GM23338 (cell line): Measurements from ENCODE around the gene PJA2. TPM values are rescaled to one million over a fixed set of nuclear protein-coding genes. Genes with fewer than 3 reads are reported as not detected.

ENCODE experiments used
- ATAC-seq: fragments of 200-7000 bp; cut with Tn5 transposase; 3 replicates; pipeline ENCODE4 v1.9.1; 2020
- DNase-seq: peaks from one replicate; pipeline ENCODE4 v3.0.0-alpha.2; 2015; ENCODE audit warnings: low spot score
- H2AFZ ChIP-seq: fragments of 200-600 bp; sonication (generic); 2 replicates; pipeline ENCODE4 v1.8.0; 2016; ENCODE audit warnings: antibody characterized with exemption, mild to moderate bottlenecking, moderate library complexity
- H3F3A ChIP-seq: fragments of 200-600 bp; sonication (generic); replicated peaks from 2 replicates; pipeline ENCODE4 v1.8.0; 2017; ENCODE audit warnings: antibody characterized with exemption, mixed run types, low read depth
- H3K27ac ChIP-seq: fragments of 200-600 bp; sonication (generic); 2 replicates; pipeline ENCODE4 v1.6.1; 2016; ENCODE audit warnings: low read depth
- H3K27me3 ChIP-seq: fragments of 200-600 bp; sonication (generic); 2 replicates; pipeline ENCODE4 v1.8.0; 2016; ENCODE audit warnings: mild to moderate bottlenecking, mixed run types, moderate library complexity; ENCODE audit not compliant: insufficient read depth
- H3K36me3 ChIP-seq: fragments of 200-600 bp; sonication (generic); 2 replicates; pipeline ENCODE4 v1.8.0; 2016; ENCODE audit warnings: mild to moderate bottlenecking; ENCODE audit not compliant: insufficient read depth
- H3K4me1 ChIP-seq: fragments of 200-600 bp; sonication (generic); 2 replicates; pipeline ENCODE4 v1.8.0; 2016; ENCODE audit warnings: mild to moderate bottlenecking, moderate library complexity; ENCODE audit not compliant: insufficient read depth
- H3K4me2 ChIP-seq: fragments of 200-600 bp; sonication (generic); 2 replicates; pipeline ENCODE4 v1.7.1; 2017; ENCODE audit warnings: mixed run types
- H3K4me3 ChIP-seq: fragments of 200-600 bp; sonication (generic); 2 replicates; pipeline ENCODE4 v1.6.1; 2016; ENCODE audit warnings: mixed run types
- H3K79me2 ChIP-seq: fragments of 200-600 bp; sonication (generic); replicated peaks from 2 replicates; pipeline ENCODE4 v1.8.0; 2017; ENCODE audit warnings: mild to moderate bottlenecking; ENCODE audit not compliant: insufficient read depth
- H3K9me2 ChIP-seq: fragments of 200-600 bp; sonication (generic); 2 replicates; pipeline ENCODE4 v1.8.0; 2017; ENCODE audit not compliant: insufficient read depth
- H4K20me1 ChIP-seq: fragments of 200-600 bp; sonication (generic); replicated peaks from 2 replicates; pipeline ENCODE4 v1.8.0; 2017; ENCODE audit warnings: mild to moderate bottlenecking; ENCODE audit not compliant: insufficient read depth
- H3K27ac Mint-ChIP-seq: 2 replicates; pipeline ENCODE4 v1.8.0; 2020; ENCODE audit warnings: inconsistent platforms, mild to moderate bottlenecking, moderate library complexity, mixed read lengths
- H3K27me3 Mint-ChIP-seq: 3 replicates; pipeline ENCODE4 v1.8.0; 2022; ENCODE audit warnings: low read depth, mild to moderate bottlenecking, moderate library complexity, mixed read lengths, inconsistent platforms; ENCODE audit not compliant: insufficient read depth, poor library complexity
- H3K36me3 Mint-ChIP-seq: 3 replicates; pipeline ENCODE4 v1.8.0; 2021; ENCODE audit warnings: low read depth, mild to moderate bottlenecking, inconsistent platforms, moderate library complexity, mixed read lengths
- H3K4me1 Mint-ChIP-seq: 3 replicates; pipeline ENCODE4 v1.8.0; 2020; ENCODE audit warnings: mild to moderate bottlenecking, inconsistent platforms, mixed read lengths
- H3K4me3 Mint-ChIP-seq: 3 replicates; pipeline ENCODE4 v1.8.0; 2021; ENCODE audit warnings: moderate library complexity, mild to moderate bottlenecking, inconsistent platforms, mixed read lengths
- H3K9me3 Mint-ChIP-seq: 3 replicates; pipeline ENCODE4 v1.8.0; 2020; ENCODE audit warnings: moderate library complexity, mild to moderate bottlenecking, inconsistent platforms, mixed read lengths
- CREB1 ChIP-seq: fragments of 250-450 bp; sonication (Bioruptor Pico); IDR thresholded peaks from 2 replicates; pipeline ENCODE4 v1.5.0; 2020; ENCODE audit warnings: low read depth, mild to moderate bottlenecking, moderate library complexity
- CTCF ChIP-seq, 2 experiments: fragments of 200-600 bp in 1 of 2; sonication (generic) in 1 of 2; conservative IDR thresholded peaks; 2 replicates each; pipeline versions ENCODE4 v1.5.1 to v1.6.1; 2016 to 2017; ENCODE audit warnings: antibody characterized with exemption in 2 of 2, low read depth in 2 of 2, mild to moderate bottlenecking in 2 of 2, moderate library complexity in 1 of 2
- ETS1 ChIP-seq: IDR thresholded peaks from 2 replicates; pipeline ENCODE4 v1.6.1; 2016; ENCODE audit warnings: antibody characterized with exemption
- EZH2 ChIP-seq: fragments of 200-600 bp; sonication (generic); IDR thresholded peaks from one replicate; pipeline ENCODE4 v1.8.0; 2017; ENCODE audit warnings: antibody characterized with exemption, mild to moderate bottlenecking, low read depth; ENCODE audit not compliant: unreplicated experiment
- EZH2phosphoT487 ChIP-seq: fragments of 200-600 bp; sonication (generic); IDR thresholded peaks from one replicate; pipeline ENCODE4 v1.8.1; 2018; ENCODE audit warnings: antibody characterized with exemption; ENCODE audit not compliant: unreplicated experiment
- POLR2AphosphoS5 ChIP-seq: IDR thresholded peaks from 2 replicates; pipeline ENCODE4 v1.6.1; 2016; ENCODE audit warnings: antibody characterized with exemption, low read depth
- REST ChIP-seq: IDR thresholded peaks from one replicate; pipeline ENCODE4 v1.6.1; 2018; ENCODE audit warnings: antibody characterized with exemption; ENCODE audit not compliant: unreplicated experiment
- STAT1 ChIP-seq: IDR thresholded peaks from one replicate; pipeline ENCODE4 v1.6.1; 2016; ENCODE audit warnings: antibody characterized with exemption; ENCODE audit not compliant: unreplicated experiment
- ZNF114 ChIP-seq: fragments of 250-450 bp; sonication (Bioruptor Pico); IDR thresholded peaks from 2 replicates; pipeline ENCODE4 v1.5.0; 2020; ENCODE audit warnings: mild to moderate bottlenecking, moderate library complexity
- ZNF462 ChIP-seq: fragments of 250-450 bp; sonication (Bioruptor Pico); IDR thresholded peaks from 2 replicates; pipeline ENCODE4 v1.5.0; 2020; ENCODE audit warnings: mild to moderate bottlenecking, moderate library complexity
- polyA plus RNA-seq: library from polyadenylated mRNA; unstranded; fragments of >200 nt; fragmentation: Nextera tagmentation; extraction: Ambion mirVana; gene quantifications from 2 replicates; pipeline ENCODE4 v1.2.1, GENCODE V29; 2016
- total RNA-seq: library from RNA; depleted of rRNA; stranded (reverse); fragments of >200 nt; shearing (Covaris generic); gene quantifications from 2 replicates; pipeline ENCODE4 v1.2.3, GENCODE V29; 2014

PJA2 gene
- total and polyA plus RNA-seq, 2 experiments from 2014 or later, result 31.5 to 65.3 TPM

- TF ChIP-seq REST, result no peak
- TF ChIP-seq CREB1 (CRISPR knock-in tag), result no peak
- no peak for TF ChIP-seq EZH2
- no peak for TF ChIP-seq POLR2AphosphoS5
- TF ChIP-seq CTCF (conservative IDR thresholded peaks at IDR 0.05; ENCODE audit: low read depth in 2 of 2), result no peak
- TF ChIP-seq STAT1, result no peak
Measured at GRCh38 chr5:109357807-109358206, 52.0 kb downstream of the PJA2 start (continued).

- Histone ChIP-seq H3K4me2 (no peak overlapping the region), H3K79me2 (no peaks in the 10 kb centered on the region), H4K20me1 (no peaks in the 10 kb centered on the region), H3K27me3 (no peaks in the 10 kb centered on the region), H3F3A (no peaks in the 10 kb centered on the region), H3K4me1 (no peaks in the 10 kb centered on the region), H3K36me3 (no peaks in the 10 kb centered on the region; the same call in 1 of the 2 replicates), H3K4me3 (no peak overlapping the region), H2AFZ (no peak overlapping the region), H3K9me2 (no peaks in the 10 kb centered on the region), H3K27ac (no peak overlapping the region)
- no peaks in the 10 kb centered on the region for H3K9me3 Mint-ChIP-seq
- no peaks in the 10 kb centered on the region for H3K27me3 Mint-ChIP-seq
- DNase-seq (no peak), ATAC-seq (no peak)
- H3K36me3 Mint-ChIP-seq, result peaks cover 26% of the 10 kb centered on the region; the same call in 2 of the 3 replicates
- H3K4me3 Mint-ChIP-seq, result no peak overlapping the region
- no peak overlapping the region for H3K27ac Mint-ChIP-seq
- H3K4me1 Mint-ChIP-seq, result no peaks in the 10 kb centered on the region
- no peak for TF ChIP-seq ZNF462 (CRISPR knock-in tag)
- TF ChIP-seq CTCF (conservative IDR thresholded peaks at IDR 0.05; ENCODE audit: low read depth in 2 of 2), result no peak
- TF ChIP-seq ETS1, result no peak
- TF ChIP-seq CREB1 (CRISPR knock-in tag), result no peak
- no peak for TF ChIP-seq ZNF114 (CRISPR knock-in tag)
- no peak for TF ChIP-seq EZH2phosphoT487
Measured at GRCh38 chr5:109354761-109355160, 55.0 kb downstream of the PJA2 start.
